KBM-7 (cell line): ENCODE results near the gene CEND1.
A peak's percentile ranks its signal among the peaks of the same experiment; 100 is the strongest.

Experiments
- DNase-seq: peaks from one replicate; pipeline ENCODE4 v3.0.0-alpha.2; 2015
- in situ Hi-C: fragments of 300-500 bp; cut with MboI; formaldehyde crosslinking; loops from 2 replicates; pipeline ENCODE4 v1.14.3; 2020; ENCODE audit warnings: low sequenced_read_pairs, low pct_unique_long_range_greater_than_20kb, mixed read lengths

The CEND1 gene

GRCh38 chr11:815675-816432, 26.0 kb upstream of the CEND1 start:
- DNase-seq = no peak
- in situ Hi-C loops = no loop called here

GRCh38 chr11:813456-814096, 23.7 kb upstream of the CEND1 start:
- DNase-seq = no peak
- in situ Hi-C loops = no loop called here

GRCh38 chr11:813072-813455, 23.2 kb upstream of the CEND1 start:
- no peak for DNase-seq
- in situ Hi-C loops = no loop called here

- in situ Hi-C loops = no loop called here
- DNase-seq = no peak
Measured at GRCh38 chr11:812390-812789, 22.5 kb upstream of the CEND1 start.

GRCh38 chr11:811446-812245, 21.8 kb upstream of the CEND1 start:
- DNase-seq = no peak
- in situ Hi-C loops = no loop called here

GRCh38 chr11:810040-810567, 20.2 kb upstream of the CEND1 start:
- DNase-seq = no peak
- in situ Hi-C loops = no loop called here

GRCh38 chr11:809287-810039, 19.6 kb upstream of the CEND1 start, which contains the start of gene RPLP2:
Gene RPLP2 (plus strand): TSS chr11:809967. CDS start chr11:810235, 268 bp downstream.
- peak; percentile 97 for DNase-seq
- in situ Hi-C loops = no loop called here

GRCh38 chr11:808427-809286, 18.8 kb upstream of the CEND1 start:
- no peak for DNase-seq

GRCh38 chr11:804599-804964, 14.7 kb upstream of the CEND1 start:
- in situ Hi-C loops = no loop called here
- DNase-seq = no peak

More at GRCh38 chr11:808427-809286, 18.8 kb upstream of the CEND1 start:
- in situ Hi-C loops = no loop called here

GRCh38 chr11:803770-804598, 14.1 kb upstream of the CEND1 start:
- in situ Hi-C loops = no loop called here
- peak; percentile 47 for DNase-seq

- DNase-seq = no peak
- in situ Hi-C loops = no loop called here
Measured at GRCh38 chr11:803467-803742, 13.5 kb upstream of the CEND1 start.

GRCh38 chr11:802693-803466, 13.0 kb upstream of the CEND1 start:
- no peak for DNase-seq
- in situ Hi-C loops = no loop called here

GRCh38 chr11:802018-802617, 12.2 kb upstream of the CEND1 start:
- no peak for DNase-seq
- in situ Hi-C loops = no loop called here

- DNase-seq = no peak
- in situ Hi-C loops = no loop called here
Measured at GRCh38 chr11:801097-801780, 11.3 kb upstream of the CEND1 start.

GRCh38 chr11:800473-800872, 10.6 kb upstream of the CEND1 start:
- no peak for DNase-seq
- in situ Hi-C loops = no loop called here

- DNase-seq = no peak
- in situ Hi-C loops = no loop called here
Measured at GRCh38 chr11:799641-800316, 9.9 kb upstream of the CEND1 start.
